GM06990 (cell line): ENCODE data around the gene ST6GALNAC3.

Experiments
- DNase-seq: peaks from one replicate; pipeline ENCODE4 v3.0.0-alpha.2; 2011; ENCODE audit not compliant: insufficient read length; ENCODE audit errors: extremely low read depth
- H3K27me3 ChIP-seq: replicated peaks from 2 replicates; pipeline ENCODE4 v1.6.0; 2011; ENCODE audit warnings: low read length; ENCODE audit not compliant: control insufficient read depth, insufficient read depth
- H3K36me3 ChIP-seq: 2 replicates; pipeline ENCODE4 v1.5.1; 2011; ENCODE audit warnings: low read length; ENCODE audit not compliant: control insufficient read depth, insufficient read depth
- H3K4me3 ChIP-seq: replicated peaks from 2 replicates; pipeline ENCODE4 v1.5.1; 2011; ENCODE audit warnings: low read depth, mild to moderate bottlenecking, control low read depth, low read length
- TF ChIP-seq, protein P1 (sequence below): IDR thresholded peaks from 2 replicates; pipeline ENCODE4 v1.5.1; 2011; ENCODE audit warnings: low read length, control low read depth, mild to moderate bottlenecking, inconsistent platforms; ENCODE audit not compliant: insufficient read depth, poor library complexity, severe bottlenecking

The ST6GALNAC3 gene

DNA sequence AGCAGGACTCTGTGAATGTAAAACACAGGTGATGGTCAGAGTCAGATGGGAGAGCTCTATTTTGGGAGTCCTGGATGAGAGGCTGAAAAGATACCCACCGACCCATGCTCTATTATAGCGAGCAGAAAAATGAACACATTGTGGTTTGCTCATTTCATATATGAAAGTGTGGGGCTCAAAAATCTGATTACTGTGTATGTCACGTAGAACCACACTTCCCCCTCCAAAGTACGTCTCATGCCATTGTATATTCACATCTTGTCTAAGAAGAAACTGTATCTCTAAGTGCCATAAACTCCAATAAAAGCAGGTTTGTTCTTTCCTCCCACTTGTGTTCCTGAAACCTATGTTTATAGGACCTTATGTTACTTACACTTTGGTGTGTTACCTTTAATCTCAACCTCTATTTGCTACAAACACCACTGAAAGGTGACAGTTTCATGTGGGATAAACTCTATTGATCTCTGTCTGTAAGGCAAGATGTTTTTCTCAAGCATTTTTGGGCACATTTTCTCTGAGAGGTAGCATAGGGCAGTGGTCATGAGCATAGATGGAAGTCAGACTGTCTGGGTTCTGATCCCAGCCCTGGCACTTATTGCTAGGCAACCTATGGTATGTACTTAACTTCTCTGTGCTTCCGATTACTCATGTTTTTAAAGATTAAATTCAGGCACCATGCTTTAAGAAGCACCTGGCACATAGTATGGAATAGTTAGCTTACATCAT, 214.4 kb downstream of the ST6GALNAC3 start:
- H3K27me3 ChIP-seq: no peaks in the 10 kb centered on the region; the same call in none of the 2 replicates
- TF ChIP-seq, protein P1, sequence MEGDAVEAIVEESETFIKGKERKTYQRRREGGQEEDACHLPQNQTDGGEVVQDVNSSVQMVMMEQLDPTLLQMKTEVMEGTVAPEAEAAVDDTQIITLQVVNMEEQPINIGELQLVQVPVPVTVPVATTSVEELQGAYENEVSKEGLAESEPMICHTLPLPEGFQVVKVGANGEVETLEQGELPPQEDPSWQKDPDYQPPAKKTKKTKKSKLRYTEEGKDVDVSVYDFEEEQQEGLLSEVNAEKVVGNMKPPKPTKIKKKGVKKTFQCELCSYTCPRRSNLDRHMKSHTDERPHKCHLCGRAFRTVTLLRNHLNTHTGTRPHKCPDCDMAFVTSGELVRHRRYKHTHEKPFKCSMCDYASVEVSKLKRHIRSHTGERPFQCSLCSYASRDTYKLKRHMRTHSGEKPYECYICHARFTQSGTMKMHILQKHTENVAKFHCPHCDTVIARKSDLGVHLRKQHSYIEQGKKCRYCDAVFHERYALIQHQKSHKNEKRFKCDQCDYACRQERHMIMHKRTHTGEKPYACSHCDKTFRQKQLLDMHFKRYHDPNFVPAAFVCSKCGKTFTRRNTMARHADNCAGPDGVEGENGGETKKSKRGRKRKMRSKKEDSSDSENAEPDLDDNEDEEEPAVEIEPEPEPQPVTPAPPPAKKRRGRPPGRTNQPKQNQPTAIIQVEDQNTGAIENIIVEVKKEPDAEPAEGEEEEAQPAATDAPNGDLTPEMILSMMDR: no peak
- no peak overlapping the region for H3K4me3 ChIP-seq
- DNase-seq: no peak
- H3K36me3 ChIP-seq: no peaks in the 10 kb centered on the region

DNA sequence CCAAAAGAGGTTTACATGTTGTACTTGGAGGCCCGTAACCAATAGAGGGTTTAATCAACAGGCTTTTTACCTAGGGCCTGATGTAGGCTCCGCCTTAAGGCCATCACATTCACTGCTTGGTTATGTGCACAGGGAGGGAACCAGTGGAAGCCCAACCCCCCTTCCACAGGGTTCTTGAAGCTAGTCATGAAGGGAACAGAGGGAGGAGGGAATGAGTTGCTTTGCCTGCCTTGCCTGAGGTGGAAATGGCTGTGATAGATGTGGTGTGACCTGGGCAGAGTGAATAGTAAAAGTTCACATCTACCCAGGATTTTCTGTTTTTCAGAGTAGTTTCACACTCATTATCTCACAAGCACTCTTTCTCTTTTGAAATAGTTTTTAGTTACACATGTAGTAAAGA, 215.1 kb downstream of the ST6GALNAC3 start:
- Histone ChIP-seq H3K36me3 (no peaks in the 10 kb centered on the region), H3K27me3 (no peaks in the 10 kb centered on the region; the same call in 1 of the 2 replicates), H3K4me3 (no peak overlapping the region)
- TF ChIP-seq, protein P1: no peak
- DNase-seq: no peak

DNA sequence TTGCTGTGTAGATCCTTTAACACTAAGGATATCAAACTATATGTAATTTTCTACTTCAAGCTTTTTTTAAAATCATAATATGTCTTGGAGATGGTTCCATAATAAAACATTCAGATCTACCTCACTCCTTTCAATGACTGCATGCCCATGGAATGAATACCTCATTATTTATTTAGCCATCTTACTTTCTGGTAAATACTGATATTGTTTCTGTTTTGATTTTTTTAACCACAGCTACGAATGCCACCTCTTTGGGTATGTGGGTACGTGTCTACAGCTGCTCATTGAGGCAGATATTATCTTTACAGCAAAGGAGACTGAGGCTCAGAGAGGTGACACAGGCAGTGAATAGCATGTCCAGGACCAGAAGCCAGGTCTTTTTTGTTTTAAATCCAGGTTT, 215.7 kb downstream of the ST6GALNAC3 start:
- TF ChIP-seq, protein P1: no peak
- Histone ChIP-seq H3K27me3 (no peaks in the 10 kb centered on the region; the same call in 1 of the 2 replicates), H3K36me3 (no peaks in the 10 kb centered on the region), H3K4me3 (no peak overlapping the region)
- DNase-seq: no peak

DNA sequence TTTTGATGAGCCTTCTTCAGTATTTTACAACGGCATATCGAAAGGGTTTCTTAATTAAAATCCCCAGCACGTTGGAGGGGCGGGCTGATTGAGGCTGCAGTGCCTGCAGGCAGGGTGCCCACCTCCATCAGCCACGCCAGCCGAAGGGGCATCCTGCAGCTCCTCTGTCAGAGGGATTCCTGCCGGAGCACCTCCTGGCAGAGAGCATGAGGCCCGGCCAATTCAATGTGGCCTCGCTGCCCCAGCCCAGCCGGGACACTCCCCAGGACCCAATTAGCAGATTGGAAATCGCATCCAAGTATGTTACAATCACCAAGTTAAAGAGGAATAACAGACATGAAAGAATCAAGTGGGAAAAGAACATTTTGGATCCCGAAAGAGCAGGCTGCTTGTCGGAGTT, 216.6 kb downstream of the ST6GALNAC3 start:
- Histone ChIP-seq H3K36me3 (no peaks in the 10 kb centered on the region), H3K27me3 (no peaks in the 10 kb centered on the region; the same call in 1 of the 2 replicates), H3K4me3 (no peak overlapping the region)
- TF ChIP-seq, protein P1: no peak
- DNase-seq: no peak

DNA sequence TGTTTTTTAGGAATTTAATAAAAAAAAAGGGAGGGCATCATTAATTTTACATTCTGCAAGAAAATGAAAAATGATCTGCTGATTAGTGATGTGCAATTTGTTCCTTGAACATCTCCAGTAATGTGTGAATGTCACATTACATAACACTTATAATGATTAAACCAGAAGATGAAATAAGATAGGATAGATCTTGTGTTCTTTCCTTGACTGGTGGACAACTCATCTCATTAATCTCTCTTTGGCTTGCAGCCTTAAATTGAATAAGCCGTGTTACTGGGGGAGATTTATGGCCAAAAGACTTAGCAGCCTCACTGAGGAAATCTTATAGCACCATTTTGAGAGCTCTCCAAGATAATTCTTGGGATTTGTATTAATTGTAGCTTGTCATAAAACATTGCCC, 217.2 kb downstream of the ST6GALNAC3 start:
- Histone ChIP-seq H3K36me3 (no peaks in the 10 kb centered on the region), H3K4me3 (no peak overlapping the region), H3K27me3 (no peaks in the 10 kb centered on the region; the same call in 1 of the 2 replicates)
- TF ChIP-seq, protein P1: no peak
- DNase-seq: no peak
